Measurements from ENCODE around the gene PEX16. TPM values are rescaled to one million over a fixed set of nuclear protein-coding genes. Genes with fewer than 3 reads are reported as not detected.

Gene PEX16
- total RNA-seq, 1 donor from 2014 or later, result 77.7 TPM

DNA sequence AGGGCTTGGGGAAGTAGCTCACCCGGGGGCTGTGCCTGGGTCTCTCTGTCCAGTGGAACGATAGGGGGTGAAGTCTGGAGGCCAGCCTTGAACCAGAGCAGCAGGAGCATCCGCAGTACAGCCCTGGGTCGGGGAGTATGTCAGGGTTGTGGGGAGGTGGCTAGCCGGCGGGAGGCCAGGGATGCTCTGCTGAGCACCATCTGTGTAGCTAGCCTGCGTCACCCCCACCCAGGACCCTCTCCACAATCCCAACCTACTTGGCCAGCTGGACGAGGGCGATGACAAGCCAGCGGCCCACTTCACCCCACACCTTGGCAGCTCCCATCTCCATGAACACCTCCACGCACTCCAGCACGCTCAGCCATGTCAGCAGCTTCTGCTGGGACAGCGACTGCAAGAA, 2.2 kb downstream of the PEX16 start:
- CTCF ChIA-PET, result interaction anchor here (1.2 kb wide), 1 partner anchor 49 kb away, joined by 5 read pairs; no protein-coding TSS in a partner anchor
- TF ChIP-seq, protein P1, sequence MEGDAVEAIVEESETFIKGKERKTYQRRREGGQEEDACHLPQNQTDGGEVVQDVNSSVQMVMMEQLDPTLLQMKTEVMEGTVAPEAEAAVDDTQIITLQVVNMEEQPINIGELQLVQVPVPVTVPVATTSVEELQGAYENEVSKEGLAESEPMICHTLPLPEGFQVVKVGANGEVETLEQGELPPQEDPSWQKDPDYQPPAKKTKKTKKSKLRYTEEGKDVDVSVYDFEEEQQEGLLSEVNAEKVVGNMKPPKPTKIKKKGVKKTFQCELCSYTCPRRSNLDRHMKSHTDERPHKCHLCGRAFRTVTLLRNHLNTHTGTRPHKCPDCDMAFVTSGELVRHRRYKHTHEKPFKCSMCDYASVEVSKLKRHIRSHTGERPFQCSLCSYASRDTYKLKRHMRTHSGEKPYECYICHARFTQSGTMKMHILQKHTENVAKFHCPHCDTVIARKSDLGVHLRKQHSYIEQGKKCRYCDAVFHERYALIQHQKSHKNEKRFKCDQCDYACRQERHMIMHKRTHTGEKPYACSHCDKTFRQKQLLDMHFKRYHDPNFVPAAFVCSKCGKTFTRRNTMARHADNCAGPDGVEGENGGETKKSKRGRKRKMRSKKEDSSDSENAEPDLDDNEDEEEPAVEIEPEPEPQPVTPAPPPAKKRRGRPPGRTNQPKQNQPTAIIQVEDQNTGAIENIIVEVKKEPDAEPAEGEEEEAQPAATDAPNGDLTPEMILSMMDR (IDR thresholded peaks at IDR 0.05), result no peak

DNA sequence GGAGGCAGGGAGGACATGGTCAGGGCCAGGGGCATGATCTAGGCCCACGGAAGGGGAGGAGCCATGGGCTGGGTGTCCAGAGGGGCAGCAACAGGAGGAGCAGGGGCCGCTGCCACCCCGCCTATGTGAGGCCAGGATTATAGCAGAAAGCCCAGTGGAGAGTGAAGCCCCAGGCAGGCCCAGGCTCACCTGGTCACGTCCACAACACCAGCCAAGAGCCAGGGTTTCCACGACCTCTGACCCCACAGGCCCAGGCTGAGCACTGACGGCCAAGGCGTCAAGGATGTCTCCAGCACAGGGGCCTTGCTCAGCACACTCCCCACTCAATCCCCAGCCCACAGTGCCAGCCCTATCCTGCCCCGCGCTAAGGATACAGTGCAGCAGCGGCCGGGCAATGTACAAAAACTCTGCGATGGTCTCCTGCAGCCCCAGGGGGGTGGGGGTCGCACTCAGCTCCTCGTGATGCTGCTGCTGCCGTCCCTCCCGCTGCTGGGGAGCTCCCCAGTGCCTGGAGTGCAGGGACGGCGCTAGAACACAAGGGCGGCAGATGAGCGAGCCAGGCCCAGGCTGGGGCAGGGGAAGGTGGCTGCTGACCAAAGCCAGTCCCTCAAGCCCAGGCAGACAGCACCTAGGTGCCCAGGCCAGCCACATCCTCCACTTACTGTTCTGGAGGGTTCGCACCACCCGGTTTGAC, 3.6 kb downstream of the PEX16 start:
- Mint-ChIP-seq H3K27ac (no peak overlapping the region), H3K9me3 (no peaks in the 10 kb centered on the region), H3K4me3 (no peak overlapping the region), H3K27me3 (no peaks in the 10 kb centered on the region), H3K36me3 (ENCODE audit: low read depth) (peaks cover 71% of the 10 kb centered on the region), H3K4me1 (peaks cover 34% of the 10 kb centered on the region)
- intact Hi-C loops (cut with micrococcal nuclease), result no loop called here
- DNase-seq (no peak), ATAC-seq (ENCODE audit: low read depth) (no peak)
- ChIA-PET CTCF (no interaction called here), POLR2A (interaction anchor here (0.6 to 8.2 kb wide), 2 partner anchors 20 to 51 kb away, joined by 3 to 263 read pairs; no protein-coding TSS in a partner anchor)
- TF ChIP-seq, protein P1 (IDR thresholded peaks at IDR 0.05), result no peak

More for the DNA sequence above, 2.2 kb downstream of the PEX16 start:
- ATAC-seq (ENCODE audit: low read depth) (no peak), DNase-seq (no peak)
- POLR2A ChIA-PET, result interaction anchor here (1.1 to 8.2 kb wide), 3 partner anchors 16 to 68 kb away, joined by 3 to 263 read pairs (median 28); partner anchors contain the start of gene CRY2
- intact Hi-C loops (cut with micrococcal nuclease), result loop anchor here (5.0 kb wide), 2 partner anchors 108 to 207 kb away; partner anchors contain the start of genes PHF21A and SLC35C1
- peaks cover 58% of the 10 kb centered on the region for H3K36me3 Mint-ChIP-seq (ENCODE audit: low read depth)
- H3K27me3 Mint-ChIP-seq, result no peaks in the 10 kb centered on the region
- H3K9me3 Mint-ChIP-seq, result no peaks in the 10 kb centered on the region
- peaks cover 47% of the 10 kb centered on the region for H3K4me1 Mint-ChIP-seq
- H3K4me3 Mint-ChIP-seq, result no peak overlapping the region
- H3K27ac Mint-ChIP-seq, result no peak overlapping the region

- ChIA-PET POLR2A (interaction anchor here (0.7 kb wide), 1 partner anchor 109 kb away, joined by 4 read pairs; the partner anchor contains the start of gene SLC35C1), CTCF (interaction anchor here (1.8 kb wide), 1 partner anchor 51 kb away, joined by 4 read pairs; no protein-coding TSS in a partner anchor)
- Mint-ChIP-seq H3K9me3 (no peaks in the 10 kb centered on the region), H3K27me3 (no peaks in the 10 kb centered on the region), H3K27ac (no peak overlapping the region), H3K36me3 (ENCODE audit: low read depth) (peaks cover 71% of the 10 kb centered on the region), H3K4me1 (peaks cover 28% of the 10 kb centered on the region), H3K4me3 (no peak overlapping the region)
- TF ChIP-seq, protein P1 (IDR thresholded peaks at IDR 0.05), result no peak
- intact Hi-C loops (cut with micrococcal nuclease), result no loop called here
- ATAC-seq (ENCODE audit: low read depth) (no peak), DNase-seq (no peak)
Measured at GRCh38 chr11:45913514-45913913, 4.2 kb downstream of the PEX16 start.

- H3K4me3 Mint-ChIP-seq, result no peak overlapping the region
- no peaks in the 10 kb centered on the region for H3K27me3 Mint-ChIP-seq
- H3K27ac Mint-ChIP-seq, result no peak overlapping the region
- no peak for DNase-seq
- no peaks in the 10 kb centered on the region for H3K9me3 Mint-ChIP-seq
- no peak for ATAC-seq (ENCODE audit: low read depth)
- intact Hi-C loops (cut with micrococcal nuclease), result no loop called here
- CTCF ChIA-PET, result no interaction called here
- peaks cover 53% of the 10 kb centered on the region for H3K36me3 Mint-ChIP-seq (ENCODE audit: low read depth)
- POLR2A ChIA-PET, result no interaction called here
- TF ChIP-seq, protein P1 (IDR thresholded peaks at IDR 0.05), result no peak
- H3K4me1 Mint-ChIP-seq, result peaks cover 15% of the 10 kb centered on the region
Measured at GRCh38 chr11:45910623-45911022, 7.1 kb downstream of the PEX16 start.
